H1 (cell line): ENCODE results near the gene SNRNP40. TPM values are rescaled to one million over a fixed set of nuclear protein-coding genes. Genes with fewer than 3 reads are reported as not detected.

Experiments
- CTCF ChIA-PET: fragments of 300-600 bp; sonication (Branson Sonifier 250); formaldehyde crosslinking; loops from one replicate; lab custom pipeline; 2021; ENCODE audit not compliant: partially characterized antibody; lab: Charles Lee
- POLR2A ChIA-PET: fragments of 300-600 bp; sonication (Branson Sonifier 250); formaldehyde crosslinking; loops from one replicate; lab custom pipeline; 2021; ENCODE audit warnings: inconsistent platforms; ENCODE audit not compliant: partially characterized antibody; lab: Charles Lee
- DNase-seq, 2 experiments: peaks; one replicate each; pipeline versions ENCODE4 v3.0.0 to v3.0.0-alpha.2; 2010 to 2022; ENCODE audit warnings: low spot score in 2 of 2, low read depth in 1 of 2, mixed read lengths in 1 of 2
- FAIRE-seq: peaks from 2 replicates; lab custom pipeline; 2011; peaks lifted over from hg19 to GRCh38; lab: Jason Lieb, UNC
- H2AFZ ChIP-seq: 2 replicates; pipeline ENCODE4 v1.8.1; 2012; ENCODE audit warnings: low read length, inconsistent platforms
- H2AK5ac ChIP-seq: 2 replicates; pipeline ENCODE4 v1.6.1; 2013; ENCODE audit warnings: low read depth, low read length
- H2BK120ac ChIP-seq: replicated peaks from 2 replicates; pipeline ENCODE3; 2013; ENCODE audit warnings: low read depth, low read length, inconsistent platforms
- H2BK12ac ChIP-seq: 2 replicates; pipeline ENCODE4 v1.6.1; 2013; ENCODE audit warnings: low read depth, low read length
- H2BK15ac ChIP-seq: 2 replicates; pipeline ENCODE4 v1.6.1; 2013; ENCODE audit warnings: low read length
- H2BK20ac ChIP-seq: 2 replicates; pipeline ENCODE4 v1.6.1; 2013; ENCODE audit warnings: low read length
- H2BK5ac ChIP-seq: 2 replicates; pipeline ENCODE4 v1.6.1; 2013; ENCODE audit warnings: low read depth, low read length
- H3K14ac ChIP-seq: 2 replicates; pipeline ENCODE4 v1.6.1; 2013; ENCODE audit warnings: inconsistent platforms; ENCODE audit not compliant: insufficient read length
- H3K18ac ChIP-seq: 2 replicates; pipeline ENCODE4 v1.6.1; 2013; ENCODE audit warnings: low read length; ENCODE audit errors: extremely low read depth
- H3K23ac ChIP-seq: 2 replicates; pipeline ENCODE4 v1.6.1; 2013; ENCODE audit warnings: inconsistent platforms; ENCODE audit not compliant: insufficient read length
- H3K23me2 ChIP-seq: 2 replicates; pipeline ENCODE4 v1.6.1; 2013; ENCODE audit warnings: low read depth, low read length
- H3K27ac ChIP-seq: 2 replicates; pipeline ENCODE4 v1.6.1; 2011; ENCODE audit warnings: low read depth, low read length, inconsistent platforms
- H3K27me3 ChIP-seq, 4 experiments: replicated peaks in 1 of 4; 1 replicate in 1 of 4; 2 replicates in 3 of 4; pipeline versions ENCODE4 v1.6.1 to v1.8.1; 2011 to 2013; ENCODE audit warnings: low read length in 3 of 4, mild to moderate bottlenecking in 3 of 4, inconsistent platforms in 2 of 4, mixed read lengths in 2 of 4, moderate library complexity in 1 of 4; ENCODE audit not compliant: control insufficient read depth in 3 of 4, insufficient read depth in 3 of 4; ENCODE audit errors: extremely low read depth in 1 of 4
- H3K36me3 ChIP-seq, 4 experiments: 2 replicates each; pipeline versions ENCODE4 v1.6.1 to v1.8.1; 2011 to 2013; ENCODE audit warnings: mild to moderate bottlenecking in 4 of 4, low read length in 3 of 4, moderate library complexity in 2 of 4, control low read depth in 1 of 4, inconsistent platforms in 1 of 4; ENCODE audit not compliant: insufficient read depth in 4 of 4, control insufficient read depth in 2 of 4
- H3K4ac ChIP-seq: replicated peaks from 2 replicates; pipeline ENCODE3; 2013; ENCODE audit warnings: low read length, low read depth, mixed read lengths, inconsistent platforms; ENCODE audit not compliant: insufficient read length
- H3K4me1 ChIP-seq, 4 experiments: replicated peaks in 1 of 4; 1 replicate in 1 of 4; 2 replicates in 3 of 4; pipeline versions ENCODE4 v1.6.1 to v1.8.1; 2011 to 2013; ENCODE audit warnings: low read length in 3 of 4, inconsistent platforms in 2 of 4, mixed read lengths in 1 of 4; ENCODE audit not compliant: insufficient read depth in 4 of 4, control insufficient read depth in 3 of 4
- H3K4me2 ChIP-seq, 2 experiments: 2 replicates each; pipeline versions ENCODE4 v1.6.1 to v1.8.1; 2011 to 2013; ENCODE audit warnings: low read depth in 2 of 2, low read length in 2 of 2, control low read depth in 1 of 2, inconsistent platforms in 1 of 2, mild to moderate bottlenecking in 1 of 2; ENCODE audit not compliant: insufficient read depth in 1 of 2
- H3K4me3 ChIP-seq, 4 experiments: fragments of 200-600, 300-600 bp in 1 of 4; sonication (generic), shearing (Covaris generic), sonication (Bioruptor Twin) in 1 of 4; 2 replicates each; pipeline versions ENCODE4 v1.5.1 to v1.8.1; 2011 to 2016; ENCODE audit warnings: low read length in 4 of 4, low read depth in 3 of 4, control low read depth in 2 of 4, inconsistent platforms in 2 of 4, mild to moderate bottlenecking in 2 of 4, mixed read lengths in 1 of 4, moderate library complexity in 1 of 4; ENCODE audit not compliant: insufficient read depth in 2 of 4; ENCODE audit errors: extremely low read depth in 1 of 4
- H3K56ac ChIP-seq: replicated peaks from 2 replicates; pipeline ENCODE3; 2013; ENCODE audit warnings: low read depth, mild to moderate bottlenecking, mixed read lengths, low read length, inconsistent platforms; ENCODE audit not compliant: insufficient read length
- H3K79me1 ChIP-seq: 2 replicates; pipeline ENCODE4 v1.6.1; 2013; ENCODE audit warnings: low read depth, low read length, control low read depth
- H3K79me2 ChIP-seq, 2 experiments: 2 replicates each; pipeline versions ENCODE4 v1.6.1 to v1.8.1; 2012 to 2013; ENCODE audit warnings: low read length in 2 of 2, mild to moderate bottlenecking in 2 of 2, inconsistent platforms in 1 of 2; ENCODE audit not compliant: insufficient read depth in 2 of 2, control insufficient read depth in 1 of 2
- H3K9ac ChIP-seq, 4 experiments: replicated peaks in 1 of 4; 1 replicate in 1 of 4; 2 replicates in 3 of 4; pipeline versions ENCODE4 v1.6.1 to v1.8.1; 2011 to 2013; ENCODE audit warnings: low read depth in 3 of 4, low read length in 3 of 4, control low read depth in 2 of 4, mild to moderate bottlenecking in 2 of 4, moderate library complexity in 2 of 4, inconsistent platforms in 1 of 4; ENCODE audit errors: extremely low read depth in 1 of 4
- H3K9me3 ChIP-seq, 2 experiments: 2 replicates each; pipeline versions ENCODE4 v1.6.1 to v1.8.1; 2012 to 2013; ENCODE audit warnings: mild to moderate bottlenecking in 2 of 2, moderate library complexity in 2 of 2, control low read depth in 1 of 2, inconsistent platforms in 1 of 2, low read depth in 1 of 2, low read length in 1 of 2, mixed read lengths in 1 of 2; ENCODE audit not compliant: insufficient read depth in 2 of 2
- H4K20me1 ChIP-seq, 2 experiments: replicated peaks in 1 of 2; 2 replicates each; pipeline versions ENCODE3 to v1.8.1; 2011 to 2013; ENCODE audit warnings: inconsistent platforms in 2 of 2, low read length in 2 of 2, mild to moderate bottlenecking in 1 of 2; ENCODE audit not compliant: insufficient read depth in 2 of 2, control insufficient read depth in 1 of 2
- H4K5ac ChIP-seq: 2 replicates; pipeline ENCODE4 v1.6.1; 2013; ENCODE audit warnings: low read length, low read depth, mixed read lengths, inconsistent platforms; ENCODE audit not compliant: insufficient read length
- H4K8ac ChIP-seq: 2 replicates; pipeline ENCODE4 v1.8.0; 2013; ENCODE audit warnings: mild to moderate bottlenecking, moderate library complexity, low read length, inconsistent platforms; ENCODE audit not compliant: insufficient read depth; ENCODE audit errors: extremely low read depth
- H4K91ac ChIP-seq: replicated peaks from 2 replicates; pipeline ENCODE3; 2013; ENCODE audit warnings: low read length, mixed read lengths, inconsistent platforms; ENCODE audit not compliant: insufficient read length
- ATF2 ChIP-seq: IDR thresholded peaks from 2 replicates; pipeline ENCODE4 v1.6.1; 2012; ENCODE audit warnings: low read length, inconsistent platforms
- CBX5 ChIP-seq: fragments of 300-800, 300-1000 bp; sonication (generic); IDR thresholded peaks from 2 replicates; pipeline ENCODE4 v1.7.1; 2016; ENCODE audit warnings: antibody characterized with exemption, low read length, low read depth
- CBX8 ChIP-seq: fragments of 300-800, 300-1000 bp; sonication (generic); IDR thresholded peaks from 2 replicates; pipeline ENCODE4 v1.7.1; 2016; ENCODE audit warnings: low read depth, low read length, borderline replicate concordance
- JUN ChIP-seq: IDR thresholded peaks from 2 replicates; pipeline ENCODE4 v1.6.1; 2011; ENCODE audit warnings: low read depth, mild to moderate bottlenecking, improper control_type of control experiment, low read length
- JUND ChIP-seq: IDR thresholded peaks from 2 replicates; pipeline ENCODE4 v1.6.1; 2011; ENCODE audit warnings: mild to moderate bottlenecking, improper control_type of control experiment, low read length
- POLR2A ChIP-seq, 2 experiments: IDR thresholded peaks; 1 replicate in 1 of 2; 2 replicates in 1 of 2; pipeline ENCODE4 v1.6.1; 2011; ENCODE audit warnings: low read depth in 2 of 2, low read length in 2 of 2, mild to moderate bottlenecking in 2 of 2; ENCODE audit errors: control extremely low read depth in 1 of 2
- RBBP5 ChIP-seq: IDR thresholded peaks from 2 replicates; pipeline ENCODE4 v1.7.1; 2012; ENCODE audit warnings: low read depth, mild to moderate bottlenecking, inconsistent platforms, low read length, moderate library complexity, borderline replicate concordance
- TAF7 ChIP-seq: optimal IDR thresholded peaks from 2 replicates; pipeline ENCODE3; 2011; ENCODE audit warnings: low read depth, mild to moderate bottlenecking, inconsistent platforms, low read length, moderate library complexity, borderline replicate concordance
- TEAD4 ChIP-seq: IDR thresholded peaks from 2 replicates; pipeline ENCODE4 v1.6.1; 2012; ENCODE audit warnings: low read depth, low read length, inconsistent platforms, mixed read lengths
- WGBS, 2 experiments: shearing (Covaris generic) in 1 of 2; methylation state at CpG; one replicate each; pipeline versions ENCODE4 v1.1.6 to v1.1.7; 2013 to 2015; ENCODE audit warnings: low lambda C conversion rate in 2 of 2, mixed read lengths in 2 of 2, inconsistent platforms in 1 of 2, low coverage in 1 of 2, missing lambda C conversion rate in 1 of 2; ENCODE audit not compliant: insufficient replicate concordance in 2 of 2, insufficient coverage in 1 of 2, insufficient read length in 1 of 2; ENCODE audit errors: extremely low coverage in 1 of 2, missing lambda C conversion rate in 1 of 2; 5-methylcytosine and 5-hydroxymethylcytosine counted together
- polyA plus RNA-seq, 7 experiments: library from polyadenylated mRNA; depleted of rRNA in 3 of 7; stranded (reverse) in 5 of 7; unstranded in 2 of 7; fragments of >200 nt in 5 of 7; fragments of 200-250 nt in 2 of 7; gene quantifications; 1 replicate in 5 of 7; 2 replicates in 1 of 7; 4 replicates in 1 of 7; pipeline versions ENCODE4 v1.2.1 to v1.2.3, GENCODE V29; 2011 to 2013; ENCODE audit warnings: missing spikeins in 2 of 7, mixed read lengths in 2 of 7
- total RNA-seq: library from RNA; stranded (reverse); fragmentation: NEBNext Ultra II Directional; extraction: Animal tissue kit (Norgen Biotek cat#: 25700); gene quantifications from 2 replicates; pipeline ENCODE4 v1.2.1, GENCODE V29; 2021

The SNRNP40 gene
- total and polyA plus RNA-seq, 2 of the 8 experiments (the other 6 are each of a cell fraction or from before 2014, with no cell fraction given) = 97.4 to 113 TPM

- H3K79me2 ChIP-seq = peaks cover 0 to 8% of the 10 kb centered on the region in 2 experiments; a peak in 1 of 4 replicates
- no peak overlapping the region for H2BK12ac ChIP-seq
- H3K14ac ChIP-seq = no peak overlapping the region
- H2AFZ ChIP-seq = no peak overlapping the region
- CTCF ChIA-PET = interaction anchor here (0.6 to 2.7 kb wide), 6 partner anchors 9 to 789 kb away, joined by 3 to 18 read pairs (median 4); no protein-coding TSS in a partner anchor
- no peaks in the 10 kb centered on the region for H3K23me2 ChIP-seq
- peaks cover 0 to 2% of the 10 kb centered on the region in 2 experiments for H4K20me1 ChIP-seq
- no peak overlapping the region for H4K8ac ChIP-seq
- H4K91ac ChIP-seq = no peak overlapping the region
- H2BK5ac ChIP-seq = no peak overlapping the region
- peaks cover 2% of the 10 kb centered on the region; the same call in 1 of the 2 replicates for H3K79me1 ChIP-seq
- POLR2A ChIA-PET = interaction anchor here (0.6 to 4.4 kb wide), 6 partner anchors 9 to 44 kb away, joined by 3 to 18 read pairs (median 6); partner anchors contain the start of genes SNRNP40 and ZCCHC17
- no peak overlapping the region for H2BK120ac ChIP-seq
- no peak for TF ChIP-seq ATF2
- no peak for TF ChIP-seq JUND
- no peak for TF ChIP-seq CBX5
- no peak for TF ChIP-seq TAF7
- TF ChIP-seq RBBP5 = no peak
- TF ChIP-seq CBX8 = no peak
- TF ChIP-seq TEAD4 = no peak
- no peak for TF ChIP-seq JUN
- no peak for TF ChIP-seq POLR2A (IDR thresholded peaks at IDR 0.05; ENCODE audit: control extremely low read depth in 1 of 2, low read depth in 2 of 2, low read length in 2 of 2)
- no peak overlapping the region for H3K18ac ChIP-seq
- FAIRE-seq (no peak), DNase-seq (no peak)
- H3K4me3 ChIP-seq = no peak overlapping the region
- H3K36me3 ChIP-seq = peaks cover 19 to 72% (median 51%) of the 10 kb centered on the region in 4 experiments
- no peak overlapping the region for H4K5ac ChIP-seq
- no peaks in the 10 kb centered on the region for H3K4me1 ChIP-seq
- no peak overlapping the region for H2AK5ac ChIP-seq
- H3K4ac ChIP-seq = no peak overlapping the region
- H3K23ac ChIP-seq = no peak overlapping the region
- H2BK15ac ChIP-seq = no peak overlapping the region
- H3K27ac ChIP-seq = no peak overlapping the region
- H2BK20ac ChIP-seq = no peak overlapping the region
- H3K9ac ChIP-seq = no peak overlapping the region
- H3K27me3 ChIP-seq = no peaks in the 10 kb centered on the region
- H3K56ac ChIP-seq = no peak overlapping the region
- 97% methylated on average over 2 of the region's 2 CpGs; no CpG with 5 or more reads in 1 of the 2 experiments for WGBS, 2 experiments
- no peak overlapping the region for H3K4me2 ChIP-seq
- H3K9me3 ChIP-seq = no peaks in the 10 kb centered on the region
Observed at GRCh38 chr1:31273619-31274018, 23.0 kb downstream of the SNRNP40 start.
